Measurements from ENCODE around the gene SLC10A2.

- TF ChIP-seq CTCF (IDR thresholded peaks at IDR 0.05) (no peak), POLR2A (IDR thresholded peaks at IDR 0.05) (no peak), EP300 (IDR thresholded peaks at IDR 0.05) (no peak)
These were observed 35.7 kb upstream of the SLC10A2 start for GRCh38 chr13:103101901-103102300.

Measured in tibial nerve (tissue), 4 donors.